Fibroblast of the conjunctiva (primary cell): ENCODE results near the gene STOM.
A peak's percentile ranks its signal among the peaks of the same experiment; 100 is the strongest.

Experiments used
- DNase-seq: peaks from one replicate; pipeline ENCODE4 v3.0.0-alpha.2; 2010; ENCODE audit warnings: low read depth

The STOM gene

DNA sequence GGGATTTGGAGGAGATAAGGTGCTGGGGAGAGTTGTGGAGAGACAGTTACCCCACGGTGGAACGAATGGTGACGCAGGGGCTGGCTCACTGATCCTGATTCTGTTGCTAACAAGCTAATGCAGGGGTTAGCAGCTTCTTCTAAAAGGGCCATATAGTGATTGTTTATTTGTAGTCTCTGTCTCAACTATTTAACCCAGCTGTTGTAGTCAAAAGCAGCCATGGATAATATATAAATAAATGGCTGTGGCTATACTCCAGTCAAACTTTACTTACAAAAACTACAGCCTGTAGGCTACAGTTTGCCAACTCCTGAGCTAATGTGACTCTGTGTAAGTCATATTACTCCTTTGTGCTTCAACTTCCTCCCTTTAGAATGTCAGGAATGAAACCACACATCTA, 21.8 kb downstream of the STOM start:
- no peak for DNase-seq

DNA sequence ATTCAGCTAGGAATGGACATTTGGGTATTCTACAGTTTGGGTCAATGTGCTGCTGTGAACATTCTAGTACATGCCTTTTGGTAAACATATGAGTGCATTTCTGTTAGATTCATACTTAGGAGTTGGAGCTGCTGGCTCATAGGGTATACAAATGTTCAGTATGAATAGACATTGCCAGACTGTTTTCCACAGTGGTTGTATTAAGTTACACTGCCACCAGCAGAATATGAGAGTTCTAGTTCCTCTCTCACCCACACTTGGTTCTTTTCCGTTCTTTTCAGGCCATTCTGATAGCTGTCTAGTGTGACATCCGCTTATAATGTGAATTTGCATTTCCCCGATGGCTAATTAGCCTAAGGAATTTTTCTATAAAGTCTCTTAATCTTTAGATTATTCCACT, 25.0 kb downstream of the STOM start:
- DNase-seq: no peak

DNA sequence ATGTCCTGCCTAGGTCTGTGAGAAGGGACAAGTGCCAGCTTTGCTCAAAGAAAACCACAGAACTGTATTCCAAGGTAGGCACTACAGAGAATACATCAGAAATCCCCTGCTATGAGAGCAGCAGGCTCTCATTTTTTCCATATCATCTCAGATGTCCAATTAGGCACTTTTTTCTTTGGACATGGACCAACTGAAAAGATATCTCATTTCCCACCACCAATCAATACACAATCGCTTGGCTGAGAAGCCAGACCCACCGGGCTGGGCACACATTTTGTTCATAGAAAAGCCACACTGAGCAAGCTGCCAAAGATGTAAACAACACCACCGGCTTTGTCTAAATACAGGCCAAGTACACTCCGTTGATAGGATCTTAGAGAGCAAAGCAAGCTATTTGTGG, 25.9 kb downstream of the STOM start:
- no peak for DNase-seq

DNA sequence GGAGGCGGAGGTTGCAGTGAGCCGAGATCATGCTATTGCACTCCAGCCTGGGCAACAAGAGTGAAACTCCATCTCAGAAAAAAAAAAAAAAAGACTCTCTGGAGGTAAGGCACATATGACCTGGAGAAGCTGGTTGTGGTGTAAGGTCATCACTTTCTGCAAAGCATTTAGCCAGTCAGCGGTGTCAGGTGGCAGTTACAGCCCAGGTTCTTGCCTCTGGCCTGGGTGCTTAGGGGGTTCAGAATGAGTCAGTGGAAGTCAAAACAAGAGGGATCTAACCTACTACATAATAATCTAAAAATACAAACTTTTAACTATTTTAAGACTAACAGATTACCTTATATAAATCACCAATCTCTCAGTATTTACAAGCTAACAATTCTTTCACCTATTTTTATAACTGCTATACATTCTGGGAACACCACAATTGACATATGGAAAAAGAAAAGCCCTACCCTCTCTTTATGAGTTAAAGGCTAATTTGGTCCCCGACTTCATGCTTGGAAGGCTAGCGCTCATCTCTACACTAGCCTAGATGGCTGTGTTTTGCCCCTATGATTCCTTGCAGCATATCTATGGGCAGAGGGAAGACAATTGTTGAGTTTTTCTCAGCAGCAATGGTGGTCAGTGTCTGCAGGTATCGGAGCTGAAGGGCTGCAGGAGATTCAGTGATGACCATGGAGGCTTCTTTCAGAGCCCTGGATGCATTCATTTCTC, 29.2 kb downstream of the STOM start:
- DNase-seq: no peak

DNA sequence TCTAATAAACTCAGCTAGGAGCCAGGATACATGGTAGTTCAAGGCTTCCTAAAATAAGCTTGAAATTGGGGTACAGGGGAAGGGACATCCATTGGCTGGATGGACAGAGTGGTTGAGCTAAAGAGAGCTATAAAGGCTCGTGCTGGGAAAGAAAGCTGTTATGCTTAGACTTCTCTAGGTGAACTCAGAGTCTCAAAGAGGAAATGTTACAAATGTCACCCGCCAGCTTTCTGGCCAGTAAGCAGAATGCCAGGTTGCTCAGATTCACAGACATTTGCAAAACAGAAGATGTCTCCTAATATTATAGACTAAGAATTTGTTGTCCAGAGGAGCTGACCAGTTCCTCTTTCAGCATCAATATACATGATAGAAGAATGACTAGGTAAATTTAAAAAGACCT, 30.6 kb downstream of the STOM start:
- DNase-seq: no peak

DNA sequence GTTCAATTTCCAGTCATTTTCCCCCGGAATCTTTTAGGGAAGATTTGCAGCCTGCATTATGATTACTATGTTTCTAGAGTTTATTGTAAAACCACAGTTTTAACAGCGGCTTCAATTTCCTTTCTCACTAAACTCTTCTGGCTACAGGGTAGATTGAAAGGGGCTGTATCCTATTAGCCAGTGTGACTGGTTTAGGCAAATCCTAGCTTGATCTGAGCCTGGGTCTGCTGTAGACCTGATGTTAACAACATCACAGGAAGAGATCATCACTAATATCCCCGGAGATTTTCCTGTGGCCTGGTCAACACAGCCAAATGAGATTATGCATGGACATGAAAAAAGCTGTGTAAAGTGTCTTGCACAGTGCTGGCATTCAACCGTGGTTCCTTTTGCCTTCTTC, 33.4 kb downstream of the STOM start:
- DNase-seq: no peak

DNA sequence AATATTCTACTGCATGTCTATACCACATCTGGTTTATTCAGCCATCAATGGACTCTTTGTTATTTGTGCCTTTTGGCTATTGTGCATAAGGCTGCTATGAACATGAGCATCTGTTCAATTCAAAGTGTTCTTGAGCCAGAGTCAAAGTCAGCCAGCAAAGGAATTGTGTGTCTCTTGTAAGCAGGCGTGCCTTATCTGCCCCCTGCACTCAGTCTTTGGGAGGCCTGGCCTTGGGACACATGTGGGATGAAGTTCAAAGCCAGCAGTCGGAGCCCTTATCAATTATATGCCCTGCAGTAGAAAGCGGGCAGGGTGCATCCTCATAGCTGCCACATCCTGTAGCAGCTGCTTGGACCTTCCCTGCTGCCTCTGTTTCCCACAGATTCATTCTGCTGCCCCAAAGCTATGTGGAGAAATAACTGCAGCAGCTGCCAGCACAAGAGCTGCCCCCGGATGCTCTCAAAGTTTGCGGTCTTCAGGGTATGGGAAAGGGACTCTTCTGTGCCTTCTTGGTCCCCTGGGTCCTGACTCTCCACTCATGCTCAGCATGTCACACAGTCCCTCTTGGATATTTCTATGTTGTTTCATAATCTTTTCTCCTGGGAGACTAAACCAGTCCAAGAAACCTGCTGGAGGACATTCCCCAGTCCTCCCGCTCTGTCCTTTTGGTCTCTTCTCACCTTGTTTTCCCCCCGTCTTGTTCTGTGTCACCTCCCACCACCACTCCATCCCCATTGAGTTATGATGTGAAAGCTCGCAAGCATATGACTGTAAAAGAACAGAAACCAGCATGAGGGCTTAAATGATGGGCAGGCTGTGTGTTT, 35.9 kb downstream of the STOM start:
- no peak for DNase-seq

DNA sequence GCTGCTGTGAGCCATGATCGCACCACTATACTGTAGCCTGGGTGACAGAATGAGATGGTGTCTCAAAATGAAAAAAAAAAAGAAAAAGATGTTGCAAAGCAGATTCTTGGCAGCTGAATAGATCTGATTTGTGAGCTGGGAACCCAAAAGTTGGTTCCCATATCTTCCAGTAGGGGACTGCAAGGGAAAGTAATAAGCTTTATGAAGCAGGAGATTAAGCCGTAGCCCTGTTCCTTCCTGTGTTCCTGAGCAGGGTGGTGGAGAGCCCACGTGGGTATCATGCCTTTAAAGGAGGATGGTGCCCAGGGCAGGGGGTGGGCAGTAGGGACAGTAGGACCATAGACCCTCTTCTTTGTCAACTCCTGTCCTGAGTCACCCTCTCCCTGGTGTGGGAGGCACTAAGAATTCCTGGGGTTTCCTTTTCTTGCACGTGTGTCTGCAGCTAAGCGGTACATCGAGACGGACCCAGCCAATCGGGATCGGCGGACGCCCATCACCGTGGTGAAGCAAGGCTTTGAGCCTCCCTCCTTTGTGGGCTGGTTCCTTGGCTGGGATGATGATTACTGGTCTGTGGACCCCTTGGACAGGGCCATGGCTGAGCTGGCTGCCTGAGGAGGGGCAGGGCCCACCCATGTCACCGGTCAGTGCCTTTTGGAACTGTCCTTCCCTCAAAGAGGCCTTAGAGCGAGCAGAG, 37.9 kb downstream of the STOM start:
- DNase-seq: peak; percentile 23

DNA sequence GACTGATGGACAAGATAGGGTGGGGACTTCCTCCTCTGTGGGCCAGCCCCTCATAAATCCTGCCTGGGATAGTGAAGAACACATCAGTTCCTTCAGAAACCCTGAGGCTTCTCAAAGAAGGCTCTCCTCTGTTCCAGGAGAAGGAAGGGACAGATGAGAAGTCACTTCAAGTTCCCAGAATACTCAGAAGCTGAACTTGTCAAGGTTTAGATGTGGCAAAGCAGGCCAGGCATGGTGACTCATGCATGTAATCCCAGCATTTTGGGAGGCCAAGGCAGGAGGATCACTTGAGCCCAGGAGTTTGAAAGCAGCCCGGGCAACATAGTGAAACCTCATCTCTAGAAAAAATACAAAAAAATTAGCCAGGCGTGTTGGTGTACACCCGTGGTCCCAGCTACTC, 38.5 kb downstream of the STOM start:
- no peak for DNase-seq

DNA sequence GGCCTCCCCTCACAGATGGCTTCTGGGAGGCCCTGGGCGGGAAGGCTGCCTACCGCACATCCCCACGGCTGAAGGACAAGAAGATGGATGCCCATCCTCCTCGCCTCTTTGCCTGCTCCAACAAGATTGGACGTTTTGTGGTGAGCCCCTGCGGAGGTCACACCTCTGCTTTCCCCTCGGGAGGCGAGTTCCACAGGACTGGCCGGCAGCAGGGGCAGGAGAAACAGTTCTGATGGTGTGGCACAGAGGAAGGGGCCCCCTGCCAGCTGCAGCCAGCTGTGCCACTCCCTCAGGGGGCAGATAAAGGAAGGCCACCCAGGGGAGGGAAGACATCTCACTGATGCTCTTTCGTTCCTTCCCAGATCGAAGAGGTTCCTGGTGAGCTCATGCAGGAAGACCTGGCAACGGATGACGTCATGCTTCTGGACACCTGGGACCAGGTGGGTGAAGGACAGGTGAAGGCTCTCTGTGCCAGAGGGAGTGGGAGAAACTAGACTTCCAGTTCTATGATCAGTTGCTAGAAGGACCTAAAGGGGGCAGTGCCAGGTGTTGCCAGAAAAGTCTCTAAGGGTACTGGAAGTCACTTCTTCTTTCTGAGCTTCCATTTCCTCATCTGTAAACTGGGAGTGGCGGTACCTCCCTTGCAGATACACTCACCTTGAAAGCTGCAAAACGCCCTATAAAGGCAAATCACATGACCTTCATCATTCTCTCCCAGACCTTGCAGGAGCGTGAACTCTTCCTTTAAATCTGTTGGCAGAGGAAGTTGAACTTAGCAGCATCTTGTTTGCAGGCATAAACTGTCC, 41.0 kb downstream of the STOM start:
- DNase-seq: no peak

DNA sequence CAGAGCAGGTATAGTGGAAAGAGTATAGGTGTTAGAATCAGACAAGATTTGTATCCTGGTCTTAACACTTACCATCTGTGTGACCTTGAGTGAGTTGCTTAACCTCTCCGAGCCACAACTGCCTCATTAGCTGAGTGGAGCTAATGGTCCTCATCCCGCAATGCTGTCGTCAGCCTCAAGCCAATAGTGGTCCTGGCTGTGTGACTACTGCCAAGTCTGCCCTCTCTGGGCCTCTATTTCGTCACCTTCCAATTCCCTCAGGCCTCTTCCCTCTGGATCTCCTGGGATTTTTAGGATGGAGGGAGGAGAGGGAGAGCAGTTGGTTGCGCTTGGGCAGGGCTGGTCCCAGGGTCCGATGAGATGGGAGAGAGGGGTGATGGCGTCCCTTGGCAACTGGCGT, 41.6 kb downstream of the STOM start:
- no peak for DNase-seq

DNA sequence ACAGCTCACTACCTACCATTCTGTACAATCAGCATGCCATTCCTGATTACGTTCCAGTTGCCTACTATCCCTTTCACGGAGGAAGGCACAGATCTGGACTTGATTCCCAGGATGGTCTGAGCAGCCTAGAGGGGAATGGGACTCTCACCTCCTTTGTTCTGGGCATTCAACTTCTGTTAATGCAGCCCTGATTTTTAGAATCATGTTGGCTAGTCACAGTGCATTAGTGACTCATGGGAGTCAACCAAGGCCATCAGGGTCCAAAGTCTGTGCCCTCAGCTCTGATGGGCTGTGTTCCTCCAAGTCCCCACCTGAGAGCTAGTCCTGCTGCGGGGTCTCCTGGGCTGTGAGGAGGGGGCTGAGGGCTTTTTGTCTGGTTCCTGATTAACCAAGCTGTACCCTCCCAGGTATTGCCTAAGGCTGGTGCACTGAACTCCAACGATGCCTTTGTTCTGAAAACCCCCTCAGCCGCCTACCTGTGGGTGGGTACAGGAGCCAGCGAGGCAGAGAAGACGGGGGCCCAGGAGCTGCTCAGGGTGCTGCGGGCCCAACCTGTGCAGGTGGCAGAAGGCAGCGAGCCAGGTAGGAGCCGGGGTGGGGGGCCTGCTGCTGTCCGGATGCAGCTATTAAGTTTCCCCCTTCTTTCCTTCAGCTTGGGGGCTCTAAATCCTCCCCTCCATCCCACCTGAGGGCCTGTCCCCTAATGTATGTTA, 43.0 kb downstream of the STOM start:
- no peak for DNase-seq

DNA sequence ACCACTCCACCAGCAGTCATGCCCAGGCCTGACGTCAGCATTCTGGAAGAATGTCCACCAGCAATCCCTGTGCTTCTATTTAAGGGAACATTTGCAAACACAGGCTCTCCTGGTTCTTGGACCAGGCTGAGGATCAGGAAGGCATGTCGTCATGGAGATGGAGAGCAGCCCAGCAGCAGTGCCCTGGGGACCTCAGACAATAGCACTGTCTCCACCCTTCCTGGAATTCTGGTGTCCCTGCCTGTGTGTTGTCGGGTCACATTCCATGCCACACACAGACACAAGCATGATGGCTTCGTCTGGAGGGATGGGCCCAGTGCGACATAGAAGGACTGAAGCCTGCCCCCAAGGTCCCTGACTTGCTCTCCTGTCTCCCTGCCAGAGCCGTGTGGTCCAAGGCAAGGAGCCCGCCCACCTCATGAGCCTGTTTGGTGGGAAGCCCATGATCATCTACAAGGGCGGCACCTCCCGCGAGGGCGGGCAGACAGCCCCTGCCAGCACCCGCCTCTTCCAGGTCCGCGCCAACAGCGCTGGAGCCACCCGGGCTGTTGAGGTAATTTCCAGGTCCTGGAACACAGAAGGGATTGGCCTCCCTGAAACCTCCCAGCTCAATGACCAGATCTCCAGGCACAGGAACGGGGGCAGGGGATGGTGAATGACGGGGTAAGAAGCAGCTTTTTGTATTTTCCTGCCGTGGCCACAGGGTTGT, 43.8 kb downstream of the STOM start:
- peak; percentile 80 for DNase-seq

DNA sequence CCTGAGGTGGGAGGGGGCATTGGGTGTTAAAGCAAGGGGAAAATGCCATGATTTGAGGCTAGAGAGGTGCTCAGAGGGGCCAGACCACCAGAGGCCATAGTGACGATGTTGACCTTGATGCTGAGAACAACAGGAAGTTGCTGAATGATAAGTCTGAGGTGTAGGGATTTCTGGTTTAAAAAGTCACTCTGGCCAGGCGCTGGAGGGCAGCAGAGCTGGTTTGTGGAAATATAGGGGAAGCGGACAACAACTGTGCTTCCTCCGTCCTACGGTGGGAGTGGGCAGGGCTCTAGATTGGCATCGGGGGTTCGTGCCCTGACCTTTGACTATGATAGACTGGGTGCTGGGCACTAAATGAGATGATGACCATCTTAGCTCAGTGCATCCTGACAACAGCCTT, 44.7 kb downstream of the STOM start:
- no peak for DNase-seq

DNA sequence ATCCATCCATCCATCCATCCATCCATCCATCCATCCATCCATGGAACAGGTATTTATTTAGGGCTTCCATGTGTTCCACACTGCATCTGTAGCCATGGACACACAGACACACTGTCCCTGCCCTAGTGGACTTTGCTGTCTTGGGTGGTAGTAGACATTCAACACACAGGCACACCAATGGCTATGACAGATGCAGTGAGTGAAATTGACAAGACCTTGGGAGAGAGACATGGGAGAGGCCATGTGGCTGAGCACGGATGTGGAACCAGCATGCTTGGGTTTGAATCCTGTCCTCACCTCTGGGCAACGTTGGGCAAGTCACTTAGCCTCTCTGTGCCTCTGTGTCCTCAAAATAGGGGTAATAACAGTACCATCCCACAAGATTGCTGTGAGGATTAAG, 45.3 kb downstream of the STOM start:
- no peak for DNase-seq

DNA sequence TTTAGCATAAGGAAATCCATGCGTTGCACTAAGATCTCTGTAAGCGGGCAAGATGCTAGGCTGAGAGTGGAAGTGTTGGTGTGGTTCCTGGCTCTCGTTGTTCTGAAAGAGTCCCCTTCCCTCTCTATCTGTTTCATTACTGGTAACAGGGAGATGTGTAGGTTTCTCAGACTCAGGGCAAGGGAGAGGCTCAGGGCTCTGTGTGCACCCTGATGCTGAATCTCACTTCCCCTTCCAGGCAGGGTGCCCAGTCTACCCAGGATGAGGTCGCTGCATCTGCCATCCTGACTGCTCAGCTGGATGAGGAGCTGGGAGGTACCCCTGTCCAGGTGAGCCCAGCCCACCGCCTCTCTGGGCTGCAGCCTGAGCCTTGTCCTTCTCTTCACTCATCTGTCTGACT, 45.7 kb downstream of the STOM start:
- no peak for DNase-seq

DNA sequence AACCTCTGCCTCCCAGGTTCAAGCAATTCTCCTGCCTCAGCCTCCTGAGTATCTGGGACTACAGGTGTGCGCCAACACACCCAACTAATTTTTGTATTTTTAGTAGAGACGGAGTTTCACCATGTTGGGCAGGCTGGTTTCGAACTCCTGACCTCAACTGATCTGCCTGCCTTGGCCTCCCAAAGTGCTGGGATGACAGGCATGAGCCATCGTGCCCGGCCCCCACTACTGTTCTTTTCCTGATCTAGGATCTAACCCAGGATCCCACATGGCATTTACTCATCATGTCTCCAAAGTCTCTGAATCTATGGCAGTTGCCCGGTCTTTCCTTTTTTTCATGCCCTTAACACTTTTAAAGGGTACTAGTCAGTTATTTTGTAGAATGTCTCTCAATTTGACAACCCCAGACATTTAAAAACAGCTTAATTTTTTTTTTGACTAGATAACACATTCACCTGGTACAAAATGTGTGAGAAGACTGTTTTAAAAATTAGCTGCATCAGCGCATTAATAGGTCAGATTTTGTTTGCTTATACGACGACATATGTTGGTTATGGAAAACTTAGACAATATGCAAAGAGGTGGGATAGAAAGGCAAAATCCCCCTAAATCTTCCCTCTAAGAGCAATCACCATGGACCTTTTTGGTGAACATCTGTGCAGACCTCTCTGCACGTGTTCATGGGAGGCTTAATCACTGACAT, 46.5 kb downstream of the STOM start:
- DNase-seq: no peak

DNA sequence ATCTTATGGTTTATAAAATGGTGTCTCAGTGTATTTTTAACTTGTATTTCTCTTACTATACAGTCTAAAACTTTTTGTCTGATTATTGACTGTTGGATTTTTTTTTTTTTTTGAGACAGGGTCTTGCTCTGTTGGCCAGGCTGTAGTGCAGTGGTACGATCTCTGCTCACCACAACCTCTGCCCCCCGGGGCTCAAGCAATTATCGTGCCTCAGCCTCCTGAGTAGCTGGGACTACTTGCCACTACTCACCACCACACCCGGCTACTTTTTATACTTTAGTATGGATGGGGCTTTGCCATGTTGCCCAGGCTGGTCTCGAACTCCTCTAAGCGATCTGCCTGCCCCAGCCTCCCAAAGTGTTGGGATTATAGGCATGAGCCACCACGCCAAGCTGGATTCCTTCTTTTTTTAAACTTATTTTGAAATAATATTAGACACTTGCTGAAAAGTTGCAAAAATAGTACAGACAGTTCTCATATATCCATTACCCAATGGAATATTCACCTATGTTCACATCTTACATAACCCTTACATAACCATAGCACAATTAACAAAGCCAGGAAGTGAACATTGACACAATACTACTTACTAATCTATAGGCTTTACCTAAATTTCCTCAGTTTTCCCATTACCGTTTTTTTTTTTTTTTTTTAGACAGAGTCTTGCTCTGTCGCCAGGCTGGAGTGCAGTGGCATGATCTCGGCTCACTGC, 47.2 kb downstream of the STOM start:
- no peak for DNase-seq

DNA sequence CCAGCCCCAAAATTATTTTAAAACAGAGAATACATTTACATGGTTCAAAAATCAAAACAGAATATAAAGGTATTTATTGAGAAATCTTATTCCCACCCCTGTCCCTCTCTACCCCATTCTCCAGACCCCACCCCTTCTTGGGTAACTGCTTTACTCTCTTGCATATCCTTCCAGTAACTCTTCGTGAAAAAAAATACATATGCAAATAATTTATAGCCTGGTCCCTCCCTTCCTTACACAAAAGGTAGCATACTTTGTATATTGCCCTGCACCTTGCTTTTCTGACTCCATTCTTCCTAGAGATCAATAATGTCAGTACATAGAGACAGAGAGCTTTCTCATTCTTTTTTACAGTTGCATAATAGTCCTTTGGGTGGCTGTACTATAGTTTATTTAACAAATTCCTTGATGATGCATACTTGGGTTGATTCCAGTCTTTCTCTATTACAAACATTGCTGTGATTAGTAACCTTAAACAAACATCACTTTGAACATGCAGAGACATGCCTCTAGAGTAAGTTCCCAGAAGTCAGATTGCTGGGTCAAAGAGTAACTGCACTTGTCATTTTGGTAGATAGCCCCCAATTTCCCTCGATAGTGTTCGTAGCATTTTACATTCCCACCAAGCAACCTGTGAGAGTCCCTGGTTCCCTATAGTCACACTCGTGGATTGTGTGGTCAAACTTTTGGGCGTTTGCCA, 47.9 kb downstream of the STOM start:
- peak; percentile 91 for DNase-seq
